HG03135 (cell line): Measurements from ENCODE around the gene FAM204A.

Source experiments
- ATAC-seq: cut with Tn5 transposase; IDR thresholded peaks from one replicate; pipeline ENCODE4 v1.9.1; 2021; ENCODE audit warnings: mild to moderate bottlenecking, moderate library complexity; ENCODE audit not compliant: unreplicated experiment

FAM204A gene

DNA sequence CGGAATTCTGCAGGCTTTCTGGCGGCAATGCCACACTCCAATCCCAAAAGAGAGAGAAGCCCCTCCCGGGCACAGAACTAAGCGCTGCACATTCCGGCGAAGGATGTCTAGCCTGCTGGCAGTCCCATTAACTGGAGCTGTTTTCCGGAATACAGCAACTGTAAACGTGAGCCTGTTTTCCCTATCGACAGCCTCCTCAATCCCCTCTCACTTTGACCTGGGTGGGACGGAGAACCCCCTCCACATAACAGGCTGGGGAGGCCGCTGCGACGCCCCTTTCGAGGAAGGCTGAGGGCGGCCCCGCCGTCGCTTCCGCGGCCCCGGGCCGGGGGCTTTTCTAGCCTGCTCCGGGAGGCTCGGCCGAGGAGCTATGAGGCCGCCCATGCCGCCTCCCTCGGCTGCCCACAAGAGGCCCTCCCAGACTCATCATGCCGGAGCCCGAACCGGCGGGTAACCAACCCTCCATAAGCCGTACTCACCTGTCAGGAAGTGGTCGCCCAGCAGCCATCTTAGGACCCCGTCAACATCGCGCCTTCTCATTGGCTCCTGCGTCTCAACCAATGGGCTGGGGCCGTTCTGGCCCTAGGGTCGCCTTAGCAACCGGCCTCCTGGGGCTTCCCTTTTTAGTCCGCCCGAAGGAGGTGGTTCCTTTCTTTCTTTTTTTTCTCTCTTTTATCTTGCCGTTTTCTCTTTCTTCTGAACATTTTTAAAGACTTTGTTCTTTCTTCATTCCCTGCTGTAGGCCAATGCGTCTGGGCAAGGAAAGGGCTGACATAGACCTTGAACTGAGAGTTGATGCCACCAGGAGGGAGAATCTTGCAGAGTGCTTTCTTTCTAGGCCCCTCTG, at the start of gene FAM204A:
Gene FAM204A, minus strand, starts transcription at position 534 of the 847 bp plus-strand sequence. CDS start 5,909 bp downstream, outside the sequence.
- peak; percentile 100 for ATAC-seq

- ATAC-seq = no peak
Observed at GRCh38 chr10:118383699-118384098, 41.6 kb upstream of the FAM204A start.

DNA sequence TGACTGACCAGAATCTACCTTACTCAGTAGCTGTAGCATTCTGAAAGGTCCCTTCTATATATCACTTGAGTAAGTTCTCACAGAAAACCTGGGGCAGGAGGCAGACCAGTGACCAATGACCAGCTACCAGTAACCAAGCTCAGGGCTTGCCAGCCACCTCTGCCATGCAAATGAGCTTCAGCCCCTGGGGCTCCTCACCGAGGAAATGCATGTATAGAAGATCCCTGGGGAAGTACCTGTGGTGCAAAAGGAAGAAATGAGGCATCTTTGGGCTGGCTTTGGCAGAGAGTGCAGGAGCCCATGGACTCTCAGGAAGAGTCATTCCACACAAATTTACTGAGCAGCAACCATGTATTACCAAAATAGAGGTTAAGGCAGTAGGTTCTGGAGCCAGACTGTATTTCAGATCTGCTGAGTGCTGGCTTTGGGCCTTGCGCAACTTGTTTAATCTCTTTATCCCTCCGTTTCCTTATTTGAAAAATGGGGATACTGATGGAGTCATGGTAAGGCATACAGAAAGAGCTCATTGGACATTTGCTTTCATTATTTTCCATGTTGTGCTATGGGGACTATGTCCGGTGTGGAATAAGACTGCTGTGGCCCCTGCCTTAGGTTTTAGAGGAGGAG, 41.1 kb upstream of the FAM204A start:
- no peak for ATAC-seq

- ATAC-seq = no peak
Observed at GRCh38 chr10:118374404-118374803, 32.3 kb upstream of the FAM204A start.

- no peak for ATAC-seq
Observed at GRCh38 chr10:118373786-118374185, 31.7 kb upstream of the FAM204A start.

DNA sequence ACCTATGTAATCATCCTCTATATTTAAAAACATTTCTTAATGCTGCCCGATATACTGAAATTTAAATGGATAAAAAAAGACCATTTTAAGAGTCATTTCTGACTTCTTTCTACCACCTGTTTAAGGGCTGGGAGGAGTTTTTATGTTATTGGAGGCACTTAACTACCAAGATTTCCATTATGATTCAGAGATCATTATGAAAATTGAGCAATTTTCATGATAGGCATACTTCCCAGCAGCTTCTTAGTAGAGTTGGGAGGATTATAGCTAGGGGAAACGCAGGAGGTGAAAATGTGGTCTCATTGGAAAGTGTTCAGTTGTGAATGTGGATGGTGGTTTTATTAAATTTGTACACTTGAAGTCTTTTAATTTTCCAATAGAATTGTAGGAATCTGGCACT, 28.4 kb upstream of the FAM204A start:
- ATAC-seq = no peak

GRCh38 chr10:118369641-118370205, 27.6 kb upstream of the FAM204A start:
- ATAC-seq = no peak

DNA sequence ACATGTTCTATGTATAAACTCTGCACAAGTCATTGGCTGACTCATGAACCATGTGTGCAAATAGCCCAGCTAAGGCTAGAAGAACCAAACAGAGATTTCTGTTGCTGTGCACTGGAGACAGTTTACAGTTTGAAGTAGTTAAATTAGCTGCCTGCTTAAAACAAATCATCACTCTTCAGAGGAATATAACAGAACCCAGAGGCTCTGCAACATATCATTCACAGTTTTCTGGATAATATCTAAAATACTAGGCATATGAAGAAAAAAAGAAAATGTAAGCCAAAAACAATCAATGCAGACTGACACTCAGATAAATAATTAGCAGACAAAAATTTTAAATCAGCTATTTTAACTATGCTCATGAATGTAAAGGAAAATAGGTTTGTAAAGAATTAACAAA, 23.6 kb upstream of the FAM204A start:
- no peak for ATAC-seq

DNA sequence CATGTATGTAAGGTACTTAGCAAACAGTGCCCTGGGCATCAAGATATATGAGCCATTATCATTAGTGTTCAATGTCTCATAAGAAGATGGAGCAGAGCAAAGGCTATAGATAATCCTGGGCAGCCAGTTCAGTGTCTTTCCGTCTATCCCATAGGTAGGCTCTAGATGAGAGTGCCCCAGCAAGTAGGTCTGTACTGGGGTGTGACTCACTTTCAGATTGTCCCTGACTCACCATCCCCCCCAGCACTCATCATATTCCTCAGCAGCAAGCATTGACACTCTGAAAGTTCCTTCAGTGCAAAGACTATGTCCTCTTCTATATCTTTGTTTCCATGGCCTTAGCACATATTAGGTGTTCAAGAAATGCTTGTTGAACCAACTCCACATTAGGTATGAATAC, 20.0 kb upstream of the FAM204A start:
- ATAC-seq = no peak

DNA sequence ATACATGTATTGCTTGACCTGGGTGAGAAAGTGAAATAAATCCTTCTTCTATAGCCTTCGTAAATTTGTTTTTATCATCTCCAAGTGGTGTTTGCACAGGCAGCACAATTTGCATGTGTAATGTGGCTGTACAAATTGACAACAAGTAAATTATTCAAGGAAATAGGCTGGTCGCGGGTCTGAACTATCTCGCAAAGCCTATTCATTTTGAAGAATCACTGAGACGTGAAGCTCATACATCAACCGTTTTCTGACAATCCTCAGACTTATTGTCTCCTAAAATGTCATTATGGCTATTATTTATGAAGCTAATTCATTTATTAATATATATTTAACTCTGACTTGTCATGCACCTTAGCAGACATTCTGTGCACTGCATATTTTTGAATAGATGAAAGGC, 16.2 kb upstream of the FAM204A start:
- no peak for ATAC-seq

GRCh38 chr10:118357841-118358240, 15.7 kb upstream of the FAM204A start:
- ATAC-seq = no peak

- no peak for ATAC-seq
Observed at GRCh38 chr10:118356628-118357027, 14.5 kb upstream of the FAM204A start.

- ATAC-seq = no peak
Observed at GRCh38 chr10:118355234-118355633, 13.1 kb upstream of the FAM204A start.

GRCh38 chr10:118349235-118349634, 7.1 kb upstream of the FAM204A start:
- ATAC-seq = no peak

DNA sequence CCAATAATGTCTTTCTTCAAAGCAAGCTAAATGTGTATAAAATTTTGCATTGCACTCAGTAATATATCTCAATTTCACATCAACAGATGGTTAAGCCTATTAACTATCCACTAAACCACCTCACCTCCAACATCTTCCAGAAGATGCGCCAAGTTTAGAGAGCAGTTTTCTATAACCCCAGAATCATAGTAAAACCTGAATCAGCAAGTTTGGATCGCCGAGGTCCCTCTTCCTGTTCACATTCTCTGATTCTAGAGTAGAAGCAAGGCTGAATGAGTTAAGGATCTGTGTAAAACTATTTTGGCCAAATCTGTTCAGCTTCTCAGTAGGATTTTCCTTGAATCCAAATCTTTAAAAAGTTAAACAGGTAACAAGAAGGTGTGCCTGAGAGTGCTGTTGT, 1.4 kb upstream of the FAM204A start:
- no peak for ATAC-seq

GRCh38 chr10:118343115-118343514, 991 bp upstream of the FAM204A start:
- no peak for ATAC-seq

DNA sequence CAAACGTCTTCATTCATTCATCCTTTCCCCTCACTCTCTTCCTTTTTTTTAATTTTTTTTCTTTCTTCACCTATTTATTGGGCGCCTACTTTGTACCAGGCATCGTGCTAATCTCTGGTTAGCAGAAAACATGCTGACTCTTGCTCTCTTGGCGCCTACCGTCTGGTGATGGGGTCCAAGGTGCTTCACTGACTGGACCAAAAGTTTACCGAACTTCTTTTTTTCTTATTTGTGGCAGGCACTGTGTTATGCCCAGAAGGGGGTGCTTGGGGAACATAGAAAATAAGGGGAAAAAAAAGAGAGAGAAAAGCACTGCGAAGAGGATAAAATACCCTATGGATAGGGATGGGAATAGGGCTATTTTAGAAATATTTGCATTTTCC, 505 bp upstream of the FAM204A start:
- ATAC-seq = peak; percentile 7

DNA sequence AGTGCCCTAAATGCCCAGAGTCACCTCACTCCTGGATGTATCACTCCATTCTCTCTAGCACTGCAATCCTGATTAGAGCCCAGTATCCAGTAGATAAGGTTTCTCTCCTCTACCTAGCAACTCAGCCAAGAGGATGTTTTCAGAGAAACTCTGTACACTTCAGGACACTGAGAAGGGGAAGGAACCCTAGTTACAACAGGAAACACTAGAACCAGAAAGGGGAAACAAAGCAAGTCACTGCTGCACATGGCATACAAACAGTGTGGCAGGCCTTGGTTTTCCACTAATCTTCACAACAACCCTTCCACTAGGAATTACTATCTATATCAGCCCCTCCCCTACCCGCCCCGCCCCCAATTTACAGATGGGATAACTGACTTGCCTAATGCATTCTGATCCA, 1.6 kb downstream of the FAM204A start:
- ATAC-seq = no peak

DNA sequence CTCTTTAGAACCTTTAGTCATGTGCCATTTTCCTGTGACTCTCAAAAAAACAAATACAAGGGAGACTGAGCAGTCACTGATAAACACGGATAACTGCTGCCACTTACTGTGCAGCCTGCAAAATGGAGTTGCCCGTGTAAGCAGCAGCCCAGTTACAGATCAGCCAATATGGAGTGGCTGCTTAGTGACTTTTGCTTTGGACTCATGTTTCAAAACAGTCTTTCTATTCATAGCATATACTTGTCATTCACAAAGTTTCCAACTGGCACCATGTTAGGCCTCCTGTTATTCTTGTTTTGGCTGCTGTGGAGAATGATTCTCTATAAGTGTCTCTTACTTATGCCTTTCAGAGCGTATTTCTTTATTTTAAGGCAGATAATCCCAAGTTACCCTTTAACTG, 3.0 kb downstream of the FAM204A start:
- no peak for ATAC-seq

GRCh38 chr10:118337356-118337755, 4.8 kb downstream of the FAM204A start:
- no peak for ATAC-seq

DNA sequence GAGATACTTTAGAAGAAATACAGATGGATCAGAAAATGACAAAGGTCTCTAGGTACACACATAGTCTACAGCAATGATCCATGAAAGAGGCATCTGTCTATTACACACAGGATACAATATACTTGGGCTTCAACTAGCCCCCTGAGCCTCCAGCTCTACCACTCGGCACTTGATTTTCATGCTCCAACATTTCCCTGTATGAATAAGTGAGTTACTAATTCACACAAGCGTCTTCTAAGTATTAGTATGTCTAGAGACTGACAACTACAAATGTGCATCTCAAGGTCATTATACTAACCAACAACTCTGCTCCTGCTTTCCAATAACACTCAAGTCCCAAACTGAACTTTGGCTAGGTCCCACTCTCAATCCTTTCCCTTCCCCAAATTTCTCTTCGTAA, 8.3 kb downstream of the FAM204A start:
- ATAC-seq = no peak
